DOHH2 (cell line): Measurements from ENCODE around the gene OR51E2.

ENCODE experiments used
- EZH2phosphoT487 ChIP-seq: fragments of 200-600 bp; sonication (generic); IDR thresholded peaks from 2 replicates; pipeline ENCODE4 v1.6.1; 2017; ENCODE audit warnings: borderline replicate concordance, mild to moderate bottlenecking, antibody characterized with exemption, low read length, moderate library complexity, mixed read lengths
- TF ChIP-seq, protein P1 (sequence below): fragments of 200-600 bp; sonication (generic); IDR thresholded peaks from one replicate; pipeline ENCODE4 v1.5.1; 2014; ENCODE audit warnings: antibody characterized with exemption, mild to moderate bottlenecking, low read depth, low read length; ENCODE audit not compliant: poor library complexity, severe bottlenecking

DNA sequence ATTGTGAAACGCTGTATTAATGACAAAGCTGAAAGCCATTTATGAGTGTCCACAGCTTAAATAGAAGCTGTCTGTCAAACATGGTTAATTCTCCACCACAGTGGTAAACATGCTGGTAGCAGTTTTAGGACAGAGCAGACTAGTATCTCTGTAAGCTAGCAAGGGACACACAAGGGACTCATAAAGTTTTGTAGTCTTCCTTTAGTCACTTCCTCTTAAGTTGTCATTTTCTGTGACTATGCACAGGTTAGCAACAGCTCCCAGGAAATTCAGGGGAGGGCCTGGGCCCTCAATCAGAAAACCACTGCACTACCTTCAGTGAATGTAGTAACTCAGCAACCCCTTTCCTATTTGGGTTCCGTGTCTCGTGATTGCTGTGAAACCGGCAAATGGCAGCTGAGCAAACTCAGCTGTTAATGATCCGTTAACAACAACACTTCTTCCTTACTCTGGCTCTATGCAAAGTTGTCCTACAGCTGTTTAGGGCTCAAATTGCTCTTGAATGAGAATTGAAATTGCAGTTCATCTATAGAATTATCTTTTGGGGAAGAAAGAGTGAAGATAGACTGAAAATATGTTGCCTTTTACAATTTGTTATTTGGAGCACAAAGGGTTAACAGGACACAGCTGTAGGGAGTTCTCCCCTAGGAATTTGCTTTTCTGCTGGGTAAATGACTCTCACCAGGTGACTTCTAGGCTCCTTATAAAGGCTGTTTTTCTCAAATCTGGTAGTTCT is 6.6 kb upstream of the OR51E2 start, which contains the start of gene MMP26:
- TF ChIP-seq, protein P1, sequence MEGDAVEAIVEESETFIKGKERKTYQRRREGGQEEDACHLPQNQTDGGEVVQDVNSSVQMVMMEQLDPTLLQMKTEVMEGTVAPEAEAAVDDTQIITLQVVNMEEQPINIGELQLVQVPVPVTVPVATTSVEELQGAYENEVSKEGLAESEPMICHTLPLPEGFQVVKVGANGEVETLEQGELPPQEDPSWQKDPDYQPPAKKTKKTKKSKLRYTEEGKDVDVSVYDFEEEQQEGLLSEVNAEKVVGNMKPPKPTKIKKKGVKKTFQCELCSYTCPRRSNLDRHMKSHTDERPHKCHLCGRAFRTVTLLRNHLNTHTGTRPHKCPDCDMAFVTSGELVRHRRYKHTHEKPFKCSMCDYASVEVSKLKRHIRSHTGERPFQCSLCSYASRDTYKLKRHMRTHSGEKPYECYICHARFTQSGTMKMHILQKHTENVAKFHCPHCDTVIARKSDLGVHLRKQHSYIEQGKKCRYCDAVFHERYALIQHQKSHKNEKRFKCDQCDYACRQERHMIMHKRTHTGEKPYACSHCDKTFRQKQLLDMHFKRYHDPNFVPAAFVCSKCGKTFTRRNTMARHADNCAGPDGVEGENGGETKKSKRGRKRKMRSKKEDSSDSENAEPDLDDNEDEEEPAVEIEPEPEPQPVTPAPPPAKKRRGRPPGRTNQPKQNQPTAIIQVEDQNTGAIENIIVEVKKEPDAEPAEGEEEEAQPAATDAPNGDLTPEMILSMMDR = no peak
- no peak for TF ChIP-seq EZH2phosphoT487
